GM21576 (cell line): Measurements from ENCODE around the gene SRPK3.

Experiments used
- ATAC-seq: cut with Tn5 transposase; IDR thresholded peaks from one replicate; pipeline ENCODE4 v1.9.1; 2021; ENCODE audit warnings: mild to moderate bottlenecking, moderate library complexity; ENCODE audit not compliant: unreplicated experiment

SRPK3 gene

DNA sequence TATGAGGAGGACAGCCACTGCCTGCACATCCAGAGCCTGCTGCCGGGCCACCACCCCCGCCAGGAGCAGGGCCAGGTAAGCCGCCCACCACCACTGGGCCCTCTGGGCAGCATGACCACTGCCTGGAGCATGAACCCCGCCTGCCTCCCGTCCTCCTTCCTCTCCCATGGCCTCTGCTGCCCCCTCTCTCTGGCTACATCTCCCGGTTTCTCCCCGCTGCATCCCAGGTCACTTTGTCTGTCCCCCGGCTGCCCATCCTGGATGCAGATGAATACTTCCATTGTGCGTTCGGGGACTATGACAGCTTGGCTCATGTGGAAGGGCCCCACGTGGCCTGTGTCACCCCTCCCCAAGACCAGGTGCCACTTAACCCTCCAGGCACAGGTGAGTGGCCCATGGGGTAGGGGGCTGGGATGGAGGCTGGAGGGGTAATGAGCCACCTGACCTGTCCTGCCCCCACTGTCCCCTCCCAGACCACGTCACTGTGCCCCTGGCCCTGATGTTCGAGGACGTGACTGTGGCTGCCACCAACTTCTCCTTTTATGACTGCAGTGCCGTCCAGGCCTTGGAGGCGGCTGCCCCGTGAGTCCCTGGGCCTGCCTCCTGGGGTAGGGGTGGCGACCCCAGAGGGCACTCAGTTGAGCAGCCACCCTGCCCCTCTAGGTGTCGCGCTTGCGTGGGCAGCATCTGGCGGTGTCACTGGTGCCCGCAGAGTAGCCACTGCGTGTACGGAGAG, 10.8 kb upstream of the SRPK3 start:
- ATAC-seq: no peak

DNA sequence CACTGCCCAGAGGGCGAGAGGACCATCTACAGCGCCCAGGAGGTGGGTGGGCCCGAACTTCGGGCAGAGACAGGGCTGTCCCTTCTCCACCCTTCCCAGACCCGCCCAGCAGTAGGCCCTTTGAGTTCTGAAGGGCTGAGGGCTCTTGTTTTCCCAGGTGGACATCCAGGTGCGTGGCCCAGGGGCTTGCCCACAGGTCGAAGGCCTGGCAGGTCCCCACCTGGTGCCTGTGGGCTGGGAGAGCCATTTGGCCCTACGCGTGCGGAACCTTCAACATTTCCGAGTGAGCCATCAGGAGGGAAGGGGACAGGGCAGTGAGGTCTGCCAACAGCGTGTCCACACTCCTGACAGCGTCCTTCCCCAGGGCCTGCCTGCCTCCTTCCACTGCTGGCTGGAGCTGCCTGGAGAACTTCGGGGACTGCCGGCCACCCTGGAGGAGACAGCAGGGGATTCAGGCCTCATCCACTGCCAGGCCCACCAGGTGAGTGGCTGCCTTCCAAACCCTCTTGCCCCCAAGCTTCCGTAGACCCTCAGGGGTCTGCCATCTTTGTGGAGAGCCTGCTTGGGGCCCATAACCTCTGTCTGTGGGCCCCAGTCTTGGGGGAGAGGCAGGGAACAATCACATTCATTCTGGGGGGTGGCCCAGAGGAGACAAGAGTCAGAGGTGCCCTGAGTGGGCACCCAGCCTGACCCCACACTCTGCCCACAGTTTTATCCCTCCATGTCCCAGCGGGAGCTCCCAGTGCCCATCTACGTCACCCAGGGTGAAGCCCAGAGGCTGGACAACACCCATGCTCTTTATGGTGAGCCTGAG, 10.0 kb upstream of the SRPK3 start:
- no peak for ATAC-seq

DNA sequence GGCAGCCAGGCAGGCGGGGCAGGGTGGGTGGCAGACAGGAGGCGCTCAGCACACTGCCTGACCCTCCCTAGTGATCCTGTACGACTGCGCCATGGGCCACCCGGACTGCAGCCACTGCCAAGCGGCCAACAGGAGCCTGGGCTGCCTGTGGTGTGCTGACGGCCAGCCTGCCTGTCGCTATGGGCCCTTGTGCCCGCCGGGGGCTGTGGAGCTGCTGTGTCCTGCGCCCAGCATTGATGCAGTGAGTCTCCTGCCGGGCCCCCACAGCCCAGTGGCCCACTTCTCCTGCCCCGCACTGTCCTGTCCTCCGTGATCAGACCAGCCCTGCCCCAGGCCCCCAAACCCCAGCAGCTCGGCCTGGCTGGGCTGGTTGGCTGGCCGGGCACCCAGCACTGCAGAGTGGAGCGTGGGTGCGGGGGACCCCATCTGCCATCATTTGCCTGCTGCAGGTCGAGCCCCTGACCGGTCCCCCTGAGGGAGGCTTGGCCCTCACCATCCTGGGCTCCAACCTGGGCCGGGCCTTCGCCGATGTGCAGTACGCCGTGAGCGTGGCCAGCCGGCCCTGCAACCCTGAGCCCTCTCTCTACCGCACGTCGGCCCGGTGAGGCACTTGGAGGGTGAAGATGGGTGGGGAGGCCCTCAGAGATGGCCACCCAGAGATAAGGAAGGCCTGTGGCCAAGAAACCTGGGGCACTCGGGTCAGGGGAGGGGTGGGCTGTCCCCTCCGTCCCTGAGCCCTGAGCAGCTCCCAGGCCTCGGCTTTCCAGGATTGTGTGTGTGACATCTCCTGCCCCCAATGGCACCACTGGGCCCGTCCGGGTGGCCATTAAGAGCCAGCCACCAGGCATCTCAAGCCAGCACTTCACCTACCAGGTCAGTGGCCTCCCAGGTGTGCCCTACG, 9.2 kb upstream of the SRPK3 start:
- no peak for ATAC-seq

DNA sequence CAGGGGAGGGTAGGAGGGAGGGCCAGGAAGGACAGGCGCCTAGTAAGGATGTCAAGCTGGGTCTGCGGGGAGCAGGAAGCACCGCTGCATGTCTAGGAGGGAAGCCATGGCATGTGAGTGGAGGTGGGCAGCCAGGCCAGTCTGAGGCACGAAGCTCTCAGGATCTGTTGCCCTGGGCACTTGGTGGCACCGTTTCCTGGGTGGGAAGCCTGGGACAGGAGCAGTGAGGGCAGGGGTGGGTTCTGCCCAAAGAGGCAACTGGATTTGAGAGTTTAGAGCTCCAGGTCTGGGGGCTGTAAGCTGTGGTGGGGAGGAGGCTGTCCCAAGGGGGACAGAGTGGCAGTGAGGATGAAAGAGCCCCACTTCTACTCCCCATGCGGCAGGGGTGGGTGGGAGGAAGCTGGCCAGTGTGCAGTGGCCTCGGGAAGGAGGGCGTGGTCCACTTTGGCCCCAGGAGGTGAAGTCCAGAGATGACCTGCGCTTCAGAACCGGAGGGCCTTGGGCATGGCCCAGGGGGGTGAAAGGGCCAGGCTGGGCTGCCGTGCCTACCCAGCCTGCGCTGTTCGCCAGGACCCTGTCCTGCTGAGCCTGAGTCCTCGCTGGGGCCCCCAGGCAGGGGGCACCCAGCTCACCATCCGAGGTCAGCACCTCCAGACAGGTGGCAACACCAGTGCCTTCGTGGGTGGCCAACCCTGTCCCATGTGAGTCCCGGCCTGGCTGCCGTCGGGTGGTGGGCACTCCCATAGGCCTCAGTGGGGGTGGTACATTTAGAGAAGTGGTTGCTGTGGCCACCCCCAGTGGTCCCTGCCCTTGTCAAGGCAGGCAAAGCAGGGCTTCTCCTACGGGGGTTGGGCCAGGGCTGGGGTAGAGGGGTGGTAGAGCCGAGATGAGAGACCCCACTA, 8.3 kb upstream of the SRPK3 start:
- ATAC-seq: no peak

DNA sequence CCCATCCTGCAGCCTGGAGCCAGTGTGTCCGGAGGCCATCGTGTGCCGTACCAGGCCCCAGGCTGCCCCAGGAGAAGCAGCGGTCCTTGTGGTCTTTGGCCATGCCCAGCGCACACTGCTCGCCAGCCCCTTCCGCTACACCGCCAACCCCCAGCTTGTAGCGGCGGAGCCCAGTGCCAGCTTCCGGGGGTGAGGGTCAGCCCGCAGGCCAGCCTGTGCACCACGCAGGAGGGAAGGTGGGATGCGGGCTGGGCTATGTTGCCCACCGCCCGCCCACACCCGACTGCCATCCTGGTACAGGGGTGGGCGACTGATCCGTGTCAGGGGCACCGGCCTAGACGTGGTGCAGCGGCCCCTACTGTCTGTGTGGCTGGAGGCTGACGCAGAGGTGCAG, 7.6 kb upstream of the SRPK3 start:
- no peak for ATAC-seq

DNA sequence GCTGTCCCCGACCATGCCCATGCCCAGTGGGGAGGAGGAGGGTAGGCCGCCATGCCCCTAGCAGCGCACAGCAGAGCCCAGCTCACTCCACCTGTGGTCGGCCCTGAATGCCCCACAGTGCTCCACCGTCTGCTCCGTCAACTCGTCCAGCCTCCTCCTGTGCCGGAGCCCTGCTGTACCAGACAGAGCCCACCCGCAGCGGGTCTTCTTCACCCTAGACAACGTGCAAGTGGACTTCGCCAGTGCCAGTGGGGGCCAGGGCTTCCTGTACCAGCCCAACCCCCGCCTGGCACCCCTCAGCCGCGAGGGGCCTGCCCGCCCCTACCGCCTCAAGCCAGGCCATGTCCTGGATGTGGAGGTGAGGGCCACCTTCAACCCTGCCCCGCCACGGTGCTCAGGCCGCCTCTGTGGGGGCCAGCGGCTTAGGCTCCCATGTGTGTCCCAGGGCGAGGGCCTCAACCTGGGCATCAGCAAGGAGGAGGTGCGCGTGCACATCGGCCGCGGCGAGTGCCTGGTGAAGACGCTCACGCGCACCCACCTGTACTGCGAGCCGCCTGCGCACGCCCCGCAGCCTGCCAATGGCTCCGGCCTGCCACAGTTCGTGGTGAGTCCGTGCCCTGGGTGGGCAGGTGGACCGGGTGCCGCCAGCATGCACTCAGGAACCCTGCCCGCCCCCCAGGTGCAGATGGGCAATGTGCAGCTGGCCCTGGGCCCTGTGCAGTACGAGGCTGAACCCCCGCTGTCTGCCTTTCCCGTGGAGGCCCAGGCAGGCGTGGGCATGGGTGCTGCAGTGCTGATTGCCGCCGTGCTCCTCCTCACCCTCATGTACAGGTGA, 6.9 kb upstream of the SRPK3 start:
- ATAC-seq: no peak

DNA sequence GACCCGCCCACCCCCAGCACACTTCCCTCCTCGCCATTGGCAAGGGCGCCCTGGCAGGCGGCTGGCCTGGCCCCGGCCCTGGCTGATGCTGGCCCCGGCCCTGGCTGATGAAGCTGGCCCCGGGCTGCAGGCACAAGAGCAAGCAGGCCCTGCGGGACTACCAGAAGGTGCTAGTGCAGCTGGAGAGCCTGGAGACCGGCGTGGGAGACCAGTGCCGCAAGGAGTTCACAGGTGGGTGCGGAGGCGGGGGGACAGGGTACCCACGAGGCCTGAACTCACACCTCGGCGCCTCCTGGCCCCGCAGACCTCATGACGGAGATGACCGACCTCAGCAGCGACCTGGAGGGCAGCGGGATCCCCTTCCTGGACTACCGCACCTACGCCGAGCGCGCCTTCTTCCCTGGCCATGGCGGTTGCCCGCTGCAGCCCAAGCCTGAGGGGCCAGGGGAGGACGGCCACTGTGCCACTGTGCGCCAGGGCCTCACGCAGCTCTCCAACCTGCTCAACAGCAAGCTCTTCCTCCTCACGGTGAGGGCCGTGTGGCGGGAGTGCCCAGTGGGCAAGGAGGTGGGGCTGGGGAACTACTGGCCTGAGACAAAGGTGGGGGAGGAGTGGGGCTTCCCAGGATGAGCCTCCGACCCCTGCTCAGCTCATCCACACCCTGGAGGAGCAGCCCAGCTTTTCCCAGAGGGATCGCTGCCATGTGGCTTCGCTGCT, 6.1 kb upstream of the SRPK3 start:
- no peak for ATAC-seq

DNA sequence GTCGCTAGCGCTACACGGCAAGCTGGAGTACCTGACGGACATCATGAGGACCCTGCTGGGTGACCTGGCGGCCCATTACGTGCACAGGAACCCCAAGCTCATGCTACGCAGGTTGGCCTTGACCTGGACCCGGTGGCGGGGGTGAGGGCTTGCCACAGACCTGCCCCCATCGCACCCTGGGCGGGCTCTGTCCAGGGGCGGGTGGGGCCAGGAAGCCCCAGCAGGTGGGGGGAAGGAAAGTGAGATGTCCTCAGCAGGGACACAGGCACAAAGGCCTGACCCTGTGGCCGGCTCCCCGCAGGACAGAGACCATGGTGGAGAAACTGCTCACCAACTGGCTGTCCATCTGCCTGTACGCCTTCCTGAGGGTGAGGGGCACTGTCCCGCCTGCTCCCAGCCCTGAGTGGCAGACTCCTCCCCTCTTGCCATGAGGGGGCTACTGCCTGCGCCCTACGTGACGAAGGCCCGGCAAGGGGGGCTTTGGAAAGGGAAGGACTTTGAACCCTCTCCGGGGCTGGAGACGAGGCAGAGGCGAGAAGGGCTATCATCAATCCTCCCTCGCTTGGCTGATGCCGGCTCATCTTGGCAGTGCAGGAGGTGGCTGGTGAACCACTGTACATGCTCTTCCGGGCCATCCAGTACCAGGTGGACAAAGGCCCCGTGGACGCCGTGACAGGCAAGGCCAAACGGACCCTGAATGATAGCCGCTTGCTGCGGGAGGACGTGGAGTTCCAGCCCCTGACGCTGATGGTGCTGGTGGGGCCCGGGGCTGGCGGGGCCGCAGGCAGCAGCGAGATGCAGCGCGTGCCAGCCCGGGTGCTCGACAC, 5.3 kb upstream of the SRPK3 start:
- no peak for ATAC-seq

DNA sequence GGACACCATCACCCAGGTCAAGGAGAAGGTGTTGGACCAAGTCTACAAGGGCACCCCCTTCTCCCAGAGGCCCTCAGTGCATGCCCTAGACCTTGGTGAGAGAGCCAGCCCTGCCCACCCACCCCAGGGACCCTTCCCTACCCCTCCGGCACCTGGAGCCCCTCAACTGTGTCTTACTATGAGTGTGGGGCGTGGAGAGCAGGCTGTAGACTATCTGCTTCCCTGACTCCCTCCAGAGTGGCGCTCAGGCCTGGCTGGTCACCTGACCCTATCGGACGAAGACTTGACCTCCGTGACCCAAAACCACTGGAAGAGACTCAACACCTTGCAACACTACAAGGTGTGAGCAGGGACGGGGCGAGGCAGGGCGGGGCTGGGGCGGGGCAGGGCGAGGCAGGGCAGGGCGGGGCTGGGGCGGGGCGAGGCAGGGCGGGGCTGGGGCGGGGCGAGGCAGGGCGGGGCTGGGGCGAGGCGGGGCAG, 4.7 kb upstream of the SRPK3 start:
- ATAC-seq: no peak

DNA sequence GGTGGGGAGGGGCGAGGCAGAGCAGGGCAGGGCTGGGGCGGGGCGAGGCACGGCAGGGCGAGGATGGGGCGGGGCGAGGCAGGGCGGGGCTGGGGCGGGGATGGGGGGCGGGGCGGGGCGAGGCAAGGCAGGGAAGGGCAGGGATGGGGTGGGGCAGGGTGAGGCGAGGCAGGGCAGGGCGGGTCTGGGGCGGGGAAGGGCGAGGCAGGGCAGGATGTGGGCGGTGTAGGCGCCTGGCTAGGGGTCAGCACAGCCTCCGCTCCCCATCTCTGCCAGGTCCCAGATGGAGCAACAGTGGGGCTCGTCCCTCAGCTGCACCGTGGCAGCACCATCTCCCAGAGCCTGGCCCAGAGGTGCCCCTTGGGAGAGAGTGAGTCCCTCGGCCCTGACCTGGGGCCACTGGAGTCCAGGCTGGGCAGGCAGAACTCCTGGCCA, 4.2 kb upstream of the SRPK3 start:
- no peak for ATAC-seq

DNA sequence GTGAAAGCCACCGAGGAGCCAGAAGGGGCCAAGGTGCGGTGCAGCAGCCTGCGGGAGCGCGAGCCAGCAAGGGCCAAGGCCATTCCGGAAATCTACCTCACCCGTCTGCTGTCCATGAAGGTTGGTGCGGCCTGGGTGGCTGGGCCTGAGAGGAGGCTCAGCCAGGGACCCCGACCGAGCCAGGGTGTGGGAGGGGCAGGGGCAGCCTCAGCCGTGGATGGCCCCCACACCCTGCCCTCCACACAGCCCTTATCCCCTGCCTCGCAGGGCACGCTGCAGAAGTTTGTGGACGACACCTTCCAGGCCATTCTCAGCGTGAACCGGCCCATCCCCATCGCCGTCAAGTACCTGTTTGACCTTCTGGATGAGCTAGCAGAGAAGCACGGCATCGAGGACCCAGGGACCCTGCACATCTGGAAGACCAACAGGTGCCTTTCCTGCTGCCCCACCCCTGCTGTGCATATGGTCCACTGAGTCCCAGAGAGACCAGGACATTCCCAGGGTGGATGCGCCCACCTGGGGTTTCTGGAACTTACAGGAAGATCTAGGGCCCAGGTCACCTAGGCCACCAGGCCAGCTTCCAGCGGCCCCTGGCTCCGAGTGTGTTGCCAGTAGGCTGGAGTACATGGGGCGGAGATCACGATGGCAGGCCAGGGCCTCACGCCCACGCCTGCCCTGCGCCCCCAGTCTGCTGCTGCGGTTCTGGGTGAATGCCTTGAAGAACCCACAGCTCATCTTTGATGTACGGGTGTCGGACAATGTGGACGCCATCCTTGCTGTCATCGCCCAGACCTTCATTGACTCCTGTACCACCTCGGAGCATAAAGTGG, 3.4 kb upstream of the SRPK3 start:
- no peak for ATAC-seq

DNA sequence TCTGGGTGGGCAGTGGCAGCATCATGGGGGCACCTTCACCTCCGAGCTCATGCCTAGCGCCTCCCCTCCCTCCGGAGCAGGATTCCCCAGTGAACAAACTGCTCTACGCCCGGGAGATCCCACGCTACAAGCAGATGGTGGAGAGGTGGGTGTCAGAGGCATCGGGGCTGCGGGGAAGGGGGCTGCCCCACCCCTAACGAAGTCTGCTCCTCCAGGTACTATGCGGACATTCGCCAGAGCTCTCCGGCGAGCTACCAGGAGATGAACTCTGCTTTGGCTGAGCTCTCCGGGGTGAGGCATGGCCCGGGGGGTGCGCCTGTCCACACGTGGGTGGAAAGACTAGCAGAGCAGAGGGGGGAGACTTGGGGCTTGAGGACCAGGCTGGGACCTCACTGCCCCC, 2.7 kb upstream of the SRPK3 start:
- ATAC-seq: no peak

DNA sequence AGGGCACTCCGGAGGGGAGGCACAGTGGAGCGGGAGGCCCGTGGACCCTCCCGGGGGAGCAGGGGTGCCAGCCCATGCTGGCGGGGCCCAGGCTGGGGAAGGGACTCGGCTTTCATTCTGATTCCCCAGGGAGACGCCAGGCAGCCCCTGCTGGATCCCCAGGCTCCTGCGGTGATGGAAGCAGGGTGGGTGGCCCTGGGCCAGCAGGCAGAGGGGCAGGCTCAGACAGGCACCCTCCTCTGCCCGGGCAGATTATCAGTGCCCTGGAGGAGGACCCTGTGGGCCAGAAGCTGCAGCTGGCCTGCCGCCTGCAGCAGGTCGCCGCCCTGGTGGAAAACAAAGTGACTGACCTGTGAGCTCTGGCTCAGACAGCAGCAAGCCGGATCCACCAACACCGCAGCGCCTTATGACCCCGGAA, 2.1 kb upstream of the SRPK3 start:
- ATAC-seq: no peak

DNA sequence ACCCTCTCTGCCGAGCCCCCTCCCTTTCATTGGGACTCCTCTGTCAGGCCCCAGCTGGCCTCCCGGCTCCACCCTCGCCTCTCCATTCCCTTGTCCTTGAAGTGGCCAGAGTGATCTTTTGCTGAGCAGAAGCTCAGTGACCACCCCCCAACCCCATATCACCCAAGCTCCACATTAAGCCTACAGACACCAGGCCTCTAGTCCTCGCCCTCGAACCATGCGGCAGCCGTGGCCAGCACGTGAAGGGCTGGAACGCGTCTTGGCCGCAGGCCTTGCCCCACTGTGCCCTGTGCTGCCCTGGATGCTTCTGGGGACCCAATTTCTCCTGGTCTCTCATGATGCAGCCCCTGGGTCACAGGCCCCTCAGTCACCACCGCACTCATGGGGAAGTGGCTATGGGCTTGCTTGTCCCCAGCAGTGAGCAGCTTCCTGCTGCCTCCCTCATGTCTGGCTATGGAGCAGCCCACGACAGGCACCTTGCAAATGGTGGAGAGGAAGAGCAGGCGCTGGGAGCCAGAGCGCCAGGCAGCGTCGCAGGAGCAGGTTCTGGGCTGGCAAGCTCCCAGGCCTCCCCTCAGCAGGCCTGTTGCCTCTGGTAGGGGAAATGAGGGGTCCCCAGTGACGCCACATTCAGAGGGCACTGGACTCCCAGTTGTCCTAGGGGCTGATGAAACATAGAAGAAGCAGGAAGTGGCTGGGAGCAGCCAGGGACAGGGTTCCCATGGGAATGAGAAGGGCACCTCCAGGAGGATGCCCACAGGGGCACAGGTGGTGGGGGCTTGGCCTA, 757 bp upstream of the SRPK3 start:
- ATAC-seq: no peak

DNA sequence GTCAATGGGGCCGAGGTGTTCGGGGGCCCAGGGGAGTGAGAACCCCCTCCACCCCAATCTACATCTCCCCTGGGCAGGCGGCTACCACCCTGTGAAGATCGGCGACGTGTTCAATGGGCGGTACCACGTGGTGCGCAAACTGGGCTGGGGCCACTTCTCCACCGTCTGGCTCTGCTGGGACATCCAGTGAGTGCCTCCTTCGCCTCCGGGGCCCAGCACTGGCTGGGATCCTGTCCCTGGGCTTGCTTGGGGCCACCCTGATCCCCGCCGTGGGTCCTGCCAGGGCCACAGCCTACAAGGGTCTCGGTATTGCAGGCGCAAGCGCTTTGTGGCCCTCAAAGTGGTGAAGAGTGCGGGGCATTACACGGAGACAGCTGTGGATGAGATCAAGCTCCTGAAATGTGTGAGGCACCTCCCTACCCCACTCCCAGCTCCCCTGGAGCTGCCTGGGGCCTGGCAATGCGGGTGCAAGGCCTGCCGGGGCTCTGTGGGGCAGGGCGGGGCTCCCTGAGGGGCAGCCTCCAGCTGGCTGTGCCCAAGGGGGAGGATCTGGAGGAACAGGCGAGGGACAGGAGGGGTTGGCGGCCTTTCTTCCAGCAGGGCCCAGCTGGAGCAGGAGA, 697 bp downstream of the SRPK3 start:
- ATAC-seq: no peak

DNA sequence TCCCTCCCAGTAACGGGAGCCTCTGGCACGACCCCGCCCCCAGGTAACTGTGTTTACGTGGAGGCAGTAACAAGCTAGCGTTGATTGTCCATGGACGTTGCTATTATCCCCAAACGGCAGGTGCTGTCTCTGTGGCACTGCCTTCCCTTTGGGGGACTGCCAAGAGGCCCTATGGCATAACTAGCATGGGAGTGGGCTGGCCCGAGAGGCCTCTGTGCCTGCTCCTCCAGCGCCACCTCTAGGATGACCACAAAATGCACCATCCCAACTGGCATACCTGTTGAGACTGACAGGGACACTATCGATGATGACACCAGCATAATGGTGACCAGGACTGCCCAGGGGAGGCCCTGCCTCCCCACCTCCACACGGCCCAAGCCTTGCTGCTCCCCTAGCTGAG, 1.5 kb downstream of the SRPK3 start:
- no peak for ATAC-seq
